ENCODE data around the gene PNPLA5.

Gene PNPLA5

GRCh38 chr22:43855431-43855830, 36.4 kb downstream of the PNPLA5 start:
- DNase-seq (ENCODE audit: low read depth in 1 of 2, low spot score in 1 of 2) = no peak

GRCh38 chr22:43854786-43855271, 37.0 kb downstream of the PNPLA5 start:
- DNase-seq (ENCODE audit: low read depth in 1 of 2, low spot score in 1 of 2) = no peak

- DNase-seq (ENCODE audit: low read depth in 1 of 2, low spot score in 1 of 2) = no peak
These were observed 37.6 kb downstream of the PNPLA5 start for GRCh38 chr22:43854121-43854785.

- DNase-seq (ENCODE audit: low read depth in 1 of 2, low spot score in 1 of 2) = no peak
These were observed 38.4 kb downstream of the PNPLA5 start for GRCh38 chr22:43853328-43853931.

- no peak for DNase-seq (ENCODE audit: low read depth in 1 of 2, low spot score in 1 of 2)
These were observed 39.1 kb downstream of the PNPLA5 start for GRCh38 chr22:43852573-43853327.

GRCh38 chr22:43851979-43852307, 39.9 kb downstream of the PNPLA5 start:
- DNase-seq (ENCODE audit: low read depth in 1 of 2, low spot score in 1 of 2) = no peak

- DNase-seq (ENCODE audit: low read depth in 1 of 2, low spot score in 1 of 2) = no peak
These were observed 40.5 kb downstream of the PNPLA5 start for GRCh38 chr22:43851058-43851978.

GRCh38 chr22:43850529-43850928, 41.3 kb downstream of the PNPLA5 start:
- DNase-seq (ENCODE audit: low read depth in 1 of 2, low spot score in 1 of 2) = no peak

GRCh38 chr22:43849731-43850130, 42.1 kb downstream of the PNPLA5 start:
- DNase-seq (ENCODE audit: low read depth in 1 of 2, low spot score in 1 of 2) = no peak

- no peak for DNase-seq (ENCODE audit: low read depth in 1 of 2, low spot score in 1 of 2)
These were observed 43.2 kb downstream of the PNPLA5 start for GRCh38 chr22:43848366-43849171.

GRCh38 chr22:43847376-43848289, 44.2 kb downstream of the PNPLA5 start:
- DNase-seq (ENCODE audit: low read depth in 1 of 2, low spot score in 1 of 2) = no peak

- no peak for DNase-seq (ENCODE audit: low read depth in 1 of 2, low spot score in 1 of 2)
These were observed 44.8 kb downstream of the PNPLA5 start for GRCh38 chr22:43846966-43847365.

GRCh38 chr22:43845981-43846380, 45.8 kb downstream of the PNPLA5 start:
- no peak for DNase-seq (ENCODE audit: low read depth in 1 of 2, low spot score in 1 of 2)

- DNase-seq (ENCODE audit: low read depth in 1 of 2, low spot score in 1 of 2) = no peak
These were observed 47.0 kb downstream of the PNPLA5 start for GRCh38 chr22:43844560-43845545.

GRCh38 chr22:43843783-43844530, 47.9 kb downstream of the PNPLA5 start:
- DNase-seq (ENCODE audit: low read depth in 1 of 2, low spot score in 1 of 2) = no peak

- no peak for DNase-seq (ENCODE audit: low read depth in 1 of 2, low spot score in 1 of 2)
These were observed 50.1 kb downstream of the PNPLA5 start for GRCh38 chr22:43841742-43842141.

GRCh38 chr22:43840851-43841250, 51.0 kb downstream of the PNPLA5 start:
- no peak for DNase-seq (ENCODE audit: low read depth in 1 of 2, low spot score in 1 of 2)
